ENCODE measurements around the gene CHCHD5. TPM values are rescaled to one million over a fixed set of nuclear protein-coding genes. Genes with fewer than 3 reads are reported as not detected.
"Not testable (repeated sequence)": the region's sequence is repeated elsewhere in the genome, so short reads cannot be mapped to it uniquely, and the experiment has no call there.

CHCHD5 gene
- total and polyA plus RNA-seq, 2 of the 4 experiments (the other 2 are of a cell fraction) = 4.8 to 40.1 TPM

GRCh38 chr2:112615051-112615450, 30.6 kb downstream of the CHCHD5 start:
- H3K18ac ChIP-seq (ENCODE audit: low read depth, low read length) = no peak overlapping the region
- no peaks in the 10 kb centered on the region for H3K79me1 ChIP-seq (ENCODE audit: low read depth in 1 of 2, low read length in 2 of 2)
- H3K56ac ChIP-seq (ENCODE audit: extremely low read depth, insufficient read depth, low read length) = no peak overlapping the region
- 0 out of 2 replicates have a peak, but pooled peaks cover 7% of the 10 kb centered on the region for H3K9me1 ChIP-seq (ENCODE audit: insufficient read depth, low read length)
- dilution Hi-C loops (cut with HindIII; ENCODE audit: low sequenced_read_pairs, unreplicated experiment) (no loop called here), intact Hi-C loops (cut with micrococcal nuclease) (no loop called here), in situ Hi-C loops (cut with MboI; ENCODE audit: low sequenced_read_pairs) (no loop called here)
- TF ChIP-seq CEBPB (IDR thresholded peaks at IDR 0.05; ENCODE audit: low read depth, low read length) (no peak), NFE2L2 (IDR thresholded peaks at IDR 0.05; ENCODE audit: low read depth, low read length) (no peak), FOS (IDR thresholded peaks at IDR 0.05; ENCODE audit: low read depth, low read length) (no peak), POLR2A (IDR thresholded peaks at IDR 0.05; ENCODE audit: low read depth, low read length) (no peak), MAZ (IDR thresholded peaks at IDR 0.05; ENCODE audit: borderline replicate concordance, low read depth, low read length) (no peak), RCOR1 (IDR thresholded peaks at IDR 0.05; ENCODE audit: insufficient replicate concordance, low read length) (no peak), USF2 (IDR thresholded peaks at IDR 0.05; ENCODE audit: low read depth, low read length) (no peak)
- H2BK20ac ChIP-seq (ENCODE audit: low read depth, low read length) = no peak overlapping the region
- H3K4me1 ChIP-seq (ENCODE audit: control insufficient read depth, insufficient read depth, low read length) = peaks cover 2% of the 10 kb centered on the region; the same call in 1 of the 2 replicates
- no peak for ATAC-seq (ENCODE audit: low read depth)
- H3K36me3 ChIP-seq (ENCODE audit: control insufficient read depth, insufficient read depth, low read length) = no peaks in the 10 kb centered on the region
- no peak overlapping the region for H3K9ac ChIP-seq (ENCODE audit: low read depth, low read length)
- no peak overlapping the region for H2AFZ ChIP-seq (replicated peaks; ENCODE audit: low read length, poor library complexity)
- no peak overlapping the region for H2BK5ac ChIP-seq (ENCODE audit: low read depth, low read length, poor library complexity, severe bottlenecking)
- H3K4me3 ChIP-seq (ENCODE audit: insufficient read depth, low read depth, low read length) = no peak overlapping the region
- no peak overlapping the region for H2AK5ac ChIP-seq (ENCODE audit: low read depth, low read length)
- no peaks in the 10 kb centered on the region for H4K20me1 ChIP-seq (ENCODE audit: insufficient read depth, low read length)
- POLR2A ChIA-PET (ENCODE audit: unreplicated experiment) = no interaction called here
- peaks cover 5% of the 10 kb centered on the region for H3K27me3 ChIP-seq (ENCODE audit: control insufficient read depth, insufficient read depth, low read length)
- no peak overlapping the region for H2BK120ac ChIP-seq (ENCODE audit: low read depth, low read length)
- no TSS peak for BruUV-seq (replicated peaks)
- no peak overlapping the region for H3K4ac ChIP-seq (ENCODE audit: low read depth, low read length)
- CTCF ChIA-PET = no interaction called here
- H3K14ac ChIP-seq (replicated peaks; ENCODE audit: low read depth, low read length) = no peak overlapping the region
- no peaks in the 10 kb centered on the region for H3K9me3 ChIP-seq (ENCODE audit: control insufficient read depth, insufficient read depth, low read length)
- H2AK9ac ChIP-seq (replicated peaks; ENCODE audit: low read depth, low read length, poor library complexity) = no peak overlapping the region
- DNase-seq = no peak
- 100% methylated on average over 3 of the region's 8 CpGs; no CpG with 5 or more reads in 1 of the 2 experiments for WGBS, 2 experiments (ENCODE audit: extremely low coverage in 2 of 2, insufficient read length in 1 of 2)
- H4K91ac ChIP-seq (ENCODE audit: insufficient read depth, low read depth, low read length) = no peak overlapping the region
- no peak overlapping the region for H3K27ac ChIP-seq (ENCODE audit: insufficient read depth, low read length)
- no peak overlapping the region for H3K23ac ChIP-seq (ENCODE audit: low read depth, low read length)
- H4K5ac ChIP-seq (ENCODE audit: low read depth, low read length) = no peak overlapping the region
- no peak overlapping the region for H4K8ac ChIP-seq (ENCODE audit: low read depth in 2 of 2, low read length in 2 of 2)
- no peak overlapping the region for H3K4me2 ChIP-seq (ENCODE audit: low read depth, low read length)
- no peak overlapping the region for H2BK15ac ChIP-seq (ENCODE audit: low read depth, low read length)

GRCh38 chr2:112615798-112616197, 31.4 kb downstream of the CHCHD5 start:
- H3K36me3 ChIP-seq (ENCODE audit: control insufficient read depth, insufficient read depth, low read length); H4K8ac ChIP-seq (ENCODE audit: low read depth in 2 of 2, low read length in 2 of 2); H4K91ac ChIP-seq (ENCODE audit: insufficient read depth, low read depth, low read length); BruUV-seq (replicated peaks); intact Hi-C loops (cut with micrococcal nuclease); dilution Hi-C loops (cut with HindIII; ENCODE audit: low sequenced_read_pairs, unreplicated experiment); H3K79me1 ChIP-seq (ENCODE audit: low read depth in 1 of 2, low read length in 2 of 2); H2BK5ac ChIP-seq (ENCODE audit: low read depth, low read length, poor library complexity, severe bottlenecking); DNase-seq; H3K4me1 ChIP-seq (ENCODE audit: control insufficient read depth, insufficient read depth, low read length); ATAC-seq (ENCODE audit: low read depth); H3K9ac ChIP-seq (ENCODE audit: low read depth, low read length); H3K4me3 ChIP-seq (ENCODE audit: insufficient read depth, low read depth, low read length); H3K27ac ChIP-seq (ENCODE audit: insufficient read depth, low read length); H4K20me1 ChIP-seq (ENCODE audit: insufficient read depth, low read length); H3K27me3 ChIP-seq (ENCODE audit: control insufficient read depth, insufficient read depth, low read length); H3K9me3 ChIP-seq (ENCODE audit: control insufficient read depth, insufficient read depth, low read length); H3K4ac ChIP-seq (ENCODE audit: low read depth, low read length); POLR2A ChIA-PET (ENCODE audit: unreplicated experiment); H2BK20ac ChIP-seq (ENCODE audit: low read depth, low read length); H2AK5ac ChIP-seq (ENCODE audit: low read depth, low read length); H3K18ac ChIP-seq (ENCODE audit: low read depth, low read length); H2BK15ac ChIP-seq (ENCODE audit: low read depth, low read length); H2BK120ac ChIP-seq (ENCODE audit: low read depth, low read length); H4K5ac ChIP-seq (ENCODE audit: low read depth, low read length); CTCF ChIA-PET; H3K9me1 ChIP-seq (ENCODE audit: insufficient read depth, low read length); H3K56ac ChIP-seq (ENCODE audit: extremely low read depth, insufficient read depth, low read length); H2AK9ac ChIP-seq (replicated peaks; ENCODE audit: low read depth, low read length, poor library complexity); H2AFZ ChIP-seq (replicated peaks; ENCODE audit: low read length, poor library complexity); H3K14ac ChIP-seq (replicated peaks; ENCODE audit: low read depth, low read length); in situ Hi-C loops (cut with MboI; ENCODE audit: low sequenced_read_pairs); H3K23ac ChIP-seq (ENCODE audit: low read depth, low read length); H3K4me2 ChIP-seq (ENCODE audit: low read depth, low read length): not testable (repeated sequence)
- no CpG with 5 or more reads among the region's 2 CpGs for WGBS, 2 experiments (ENCODE audit: extremely low coverage in 2 of 2, insufficient read length in 1 of 2)

Data from IMR-90 (cell line).